Heart left ventricle (tissue), 16 donors: ENCODE measurements around the gene SSNA1. TPM values are rescaled to one million over a fixed set of nuclear protein-coding genes. Genes with fewer than 3 reads are reported as not detected.

Source experiments
- ATAC-seq, 4 donors: fragments of 200-7000 bp; cut with Tn5 transposase; one replicate each; pipeline ENCODE4 v1.9.1; 2020 to 2022; ENCODE audit warnings: moderate library complexity in 4 of 4, mild to moderate bottlenecking in 3 of 4, moderate number of reproducible peaks in 1 of 4
- DNase-seq, 5 donors: peaks; one replicate each; pipeline ENCODE4 v3.0.0-alpha.2; 2020
- H3K27ac ChIP-seq, 12 donors: fragments of 200-600 bp; sonication (generic) in 4 of 12; one replicate each; pipeline versions ENCODE4 v1.5.0 to v1.8.0; 2016 to 2022; ENCODE audit warnings: mild to moderate bottlenecking in 2 of 12
- H3K27me3 ChIP-seq, 9 donors: fragments of 200-600 bp; sonication (generic) in 2 of 9; one replicate each; pipeline versions ENCODE4 v1.5.1 to v1.8.0; 2016 to 2022; ENCODE audit warnings: mild to moderate bottlenecking in 3 of 9
- H3K36me3 ChIP-seq, 9 donors: fragments of 200-600 bp; sonication (generic) in 2 of 9; one replicate each; pipeline versions ENCODE4 v1.5.0 to v1.8.0; 2018 to 2022; ENCODE audit warnings: mild to moderate bottlenecking in 2 of 9
- H3K4me1 ChIP-seq, 12 donors: fragments of 200-600 bp; sonication (generic) in 4 of 12; one replicate each; pipeline versions ENCODE4 v1.5.0 to v1.8.0; 2016 to 2022; ENCODE audit warnings: mild to moderate bottlenecking in 3 of 12
- H3K4me3 ChIP-seq, 12 donors: fragments of 200-600 bp; sonication (generic) in 4 of 12; one replicate each; pipeline versions ENCODE4 v1.5.0 to v1.8.0; 2017 to 2022; ENCODE audit warnings: mild to moderate bottlenecking in 9 of 12, moderate library complexity in 4 of 12
- H3K9me3 ChIP-seq, 12 donors: fragments of 200-600 bp; sonication (generic) in 4 of 12; one replicate each; pipeline versions ENCODE4 v1.5.0 to v1.8.0; 2016 to 2022; ENCODE audit warnings: mild to moderate bottlenecking in 1 of 12
- POLR2A ChIP-seq, 2 donors: fragments of 450-650 bp; IDR thresholded peaks; one replicate each; pipeline ENCODE4 v1.6.1; 2017; ENCODE audit warnings: antibody characterized with exemption in 2 of 2, mild to moderate bottlenecking in 2 of 2, moderate library complexity in 2 of 2
- WGBS, 4 donors: extraction: QIAGEN DNeasy Blood & Tissue Kit in 2 of 4; methylation state at CpG; one replicate each; pipeline versions ENCODE4 v1.1.5 to v1.1.7; 2013 to 2018; 5-methylcytosine and 5-hydroxymethylcytosine counted together
- intact Hi-C, 10 donors: fragments of 100-400 bp; cut with DNase I; formaldehyde crosslinking; loops; one replicate each; pipeline versions ENCODE4 v1.11.1 to v1.14.2; 2022
- polyA plus RNA-seq, 2 donors: library from polyadenylated mRNA; stranded (reverse); fragments of 200-250 nt; gene quantifications; one replicate each; pipeline ENCODE4 v1.2.3, GENCODE V29; 2013
- total RNA-seq, 9 donors: library from RNA; depleted of rRNA in 2 of 9; stranded (reverse); fragments of >200 nt in 2 of 9; fragmentation: NEBNext Ultra II Directional in 3 of 9; extraction: Animal tissue kit (Norgen Biotek cat#: 25700) in 3 of 9; gene quantifications; one replicate each; pipeline versions ENCODE4 v1.1.0 to v1.2.4, GENCODE V29; 2016 to 2023
- TF ChIP-seq, protein P1 (sequence below), 12 donors: fragments of 200-600 bp; sonication (generic) in 4 of 12; IDR thresholded peaks; one replicate each; pipeline versions ENCODE4 v1.5.0 to v1.8.0; 2018 to 2022; ENCODE audit warnings: antibody characterized with exemption in 12 of 12, mild to moderate bottlenecking in 5 of 12
- donor health status: ischemic (EF 13 %, LVEDD 7.1; RV severe dilation, severe dysfunction).
- donor health status: healthy with polysubstance abuse.
- donor health status: DM: no; HTN: yes; CAD: no.
- donor health status: DM: no; HTN: no; CAD: no.
- donor health status: ischemic (EF 25% LVEDD 6.9; RV normal size, moderate dysfunction).
- donor health status: ischemic (EF 25% LVEDD 5.7; RV mildly dilated, moderate dysfunction).
- donor health status: healthy.
- donor health status: DM: yes; HTN: yes; CAD: no.
- donor health status: ischemic (EF 35%, LVEDD 5.7; RV mildly dilated, moderate dysfunction).
- donor health status: nonischemic (EF 11% LVEDD 7.7; RV severe dilation, severe dysfunction).
- donor health status: DM: yes; HTN: yes; CAD: no.
- donor health status: PGD.
- donor health status: ischemic (EF 29% LVEDD 5.4; RV normal size, mild dysfunction).
- donor health status: nonischemic (EF 23%, LVEDD 6.1; RV moderate dilation, normal function).

Gene SSNA1
- total and polyA plus RNA-seq, 11 donors = 46.0 to 161 (median 67.7) TPM

DNA sequence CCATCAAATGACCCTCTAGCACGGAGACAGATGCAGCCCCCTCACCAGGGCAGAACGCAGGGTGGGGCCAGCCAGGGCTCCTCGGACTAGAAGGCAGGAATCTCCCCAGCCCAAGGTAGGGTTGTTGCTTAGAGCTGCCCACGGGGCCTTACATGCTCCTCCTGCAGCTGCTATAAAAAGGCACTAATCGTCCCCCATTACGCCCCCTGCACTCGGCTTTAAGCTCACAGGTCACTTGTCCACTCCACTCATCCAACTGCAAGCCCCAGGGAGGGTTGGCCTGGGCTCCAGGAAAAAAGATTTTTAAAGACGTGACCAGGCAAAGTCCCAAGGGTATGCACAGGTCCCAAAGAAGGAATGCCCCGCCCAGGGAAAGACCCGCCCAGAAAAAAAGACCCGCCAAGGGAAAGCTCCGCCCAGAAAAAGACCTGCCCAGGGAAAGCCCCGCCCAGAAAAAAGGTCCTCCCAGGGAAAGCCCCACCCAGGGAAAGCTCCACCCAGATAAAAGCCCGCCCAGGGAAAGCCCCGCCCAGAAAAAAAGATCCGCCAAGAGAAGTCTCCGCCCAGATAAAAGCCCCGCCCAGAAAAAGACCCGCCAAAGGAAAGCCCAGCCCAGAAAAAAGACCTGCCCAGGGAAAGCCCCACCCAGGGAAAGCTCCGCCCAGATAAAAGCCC, 38.4 kb upstream of the SSNA1 start:
- H3K4me1 ChIP-seq = no peaks in the 10 kb centered on the region
- WGBS, 4 donors = 40 to 59% (median 57%) methylated on average over 17 to 20 of the region's 20 CpGs
- TF ChIP-seq POLR2A (IDR thresholded peaks at IDR 0.05) = no peak
- TF ChIP-seq, protein P1, sequence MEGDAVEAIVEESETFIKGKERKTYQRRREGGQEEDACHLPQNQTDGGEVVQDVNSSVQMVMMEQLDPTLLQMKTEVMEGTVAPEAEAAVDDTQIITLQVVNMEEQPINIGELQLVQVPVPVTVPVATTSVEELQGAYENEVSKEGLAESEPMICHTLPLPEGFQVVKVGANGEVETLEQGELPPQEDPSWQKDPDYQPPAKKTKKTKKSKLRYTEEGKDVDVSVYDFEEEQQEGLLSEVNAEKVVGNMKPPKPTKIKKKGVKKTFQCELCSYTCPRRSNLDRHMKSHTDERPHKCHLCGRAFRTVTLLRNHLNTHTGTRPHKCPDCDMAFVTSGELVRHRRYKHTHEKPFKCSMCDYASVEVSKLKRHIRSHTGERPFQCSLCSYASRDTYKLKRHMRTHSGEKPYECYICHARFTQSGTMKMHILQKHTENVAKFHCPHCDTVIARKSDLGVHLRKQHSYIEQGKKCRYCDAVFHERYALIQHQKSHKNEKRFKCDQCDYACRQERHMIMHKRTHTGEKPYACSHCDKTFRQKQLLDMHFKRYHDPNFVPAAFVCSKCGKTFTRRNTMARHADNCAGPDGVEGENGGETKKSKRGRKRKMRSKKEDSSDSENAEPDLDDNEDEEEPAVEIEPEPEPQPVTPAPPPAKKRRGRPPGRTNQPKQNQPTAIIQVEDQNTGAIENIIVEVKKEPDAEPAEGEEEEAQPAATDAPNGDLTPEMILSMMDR (IDR thresholded peaks at IDR 0.05) = no peak
- intact Hi-C loops = loop anchor here in 1 of 10 donors (10.0 kb wide), 1 partner anchor 355 kb away; no protein-coding TSS in a partner anchor
- no peak for ATAC-seq
- H3K9me3 ChIP-seq = no peaks in the 10 kb centered on the region
- H3K27me3 ChIP-seq = peaks cover 0 to 46% (median 11%) of the 10 kb centered on the region in 9 donors
- no peak overlapping the region for H3K27ac ChIP-seq
- H3K36me3 ChIP-seq = no peaks in the 10 kb centered on the region
- H3K4me3 ChIP-seq = no peak overlapping the region
- no peak for DNase-seq

DNA sequence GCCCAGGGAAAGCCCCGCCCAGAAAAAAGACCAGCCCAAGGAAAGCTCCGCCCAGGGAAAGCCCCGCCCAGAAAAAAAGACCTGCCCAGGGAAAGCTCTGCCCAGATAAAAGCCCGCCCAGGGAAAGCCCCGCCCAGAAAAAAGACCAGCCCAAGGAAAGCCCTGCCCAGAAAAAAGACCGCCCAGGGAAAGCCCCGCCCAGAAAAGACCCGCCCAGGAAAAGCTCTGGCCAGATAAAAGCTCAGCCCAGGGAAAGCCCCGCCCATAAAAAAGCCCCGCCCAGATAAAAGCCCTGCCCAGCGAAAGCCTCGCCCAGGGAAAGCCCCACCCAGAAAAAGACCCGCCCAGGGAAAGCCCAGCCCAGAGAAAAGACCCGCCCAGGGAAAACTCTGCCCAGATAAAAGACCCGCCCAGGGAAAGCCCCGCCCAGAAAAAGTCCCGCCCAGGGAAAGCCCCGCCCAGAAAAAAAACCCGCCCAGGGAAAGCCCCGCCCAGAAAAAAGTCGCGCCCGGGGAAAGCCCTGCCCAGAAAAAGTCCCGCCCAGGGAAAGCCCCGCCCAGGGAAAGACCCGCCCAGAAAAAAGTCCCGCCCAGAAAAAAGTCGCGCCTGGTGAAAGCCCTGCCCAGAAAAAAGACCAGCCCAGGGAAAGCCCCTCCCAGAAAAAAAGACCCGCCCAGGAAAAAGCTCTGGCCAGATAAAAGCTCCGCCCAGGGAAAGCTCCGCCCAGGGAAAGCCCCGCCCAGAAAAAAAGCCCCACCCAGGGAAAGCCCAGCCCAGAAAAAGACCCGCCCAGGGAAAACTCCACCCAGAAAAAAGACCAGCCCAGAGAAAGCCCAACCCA, 37.6 kb upstream of the SSNA1 start:
- H3K27me3 ChIP-seq = peaks cover under 1 to 49% (median 15%) of the 10 kb centered on the region in 9 donors

GRCh38 chr9:137152844-137153405, 35.6 kb upstream of the SSNA1 start:
- no peak for DNase-seq

More for the DNA sequence above, 37.6 kb upstream of the SSNA1 start:
- H3K27ac ChIP-seq = no peak overlapping the region
- intact Hi-C loops = no loop called here
- DNase-seq = no peak
- TF ChIP-seq, protein P1 (IDR thresholded peaks at IDR 0.05) = no peak
- TF ChIP-seq POLR2A (IDR thresholded peaks at IDR 0.05) = no peak
- ATAC-seq = peak in 2 of 4 donors; percentile 22 to 48
- WGBS, 4 donors = 19 to 43% (median 38%) methylated on average over 33 to 34 of the region's 34 CpGs
- no peak overlapping the region for H3K4me3 ChIP-seq
- no peaks in the 10 kb centered on the region for H3K36me3 ChIP-seq
- H3K4me1 ChIP-seq = no peaks in the 10 kb centered on the region
- H3K9me3 ChIP-seq = no peaks in the 10 kb centered on the region

More at GRCh38 chr9:137152844-137153405, 35.6 kb upstream of the SSNA1 start:
- ATAC-seq = no peak
- Histone ChIP-seq H3K36me3 (no peaks in the 10 kb centered on the region), H3K4me1 (peaks cover 0 to 10% (median 5%) of the 10 kb centered on the region in 12 donors), H3K27ac (no peak overlapping the region), H3K9me3 (no peaks in the 10 kb centered on the region), H3K4me3 (no peak overlapping the region), H3K27me3 (peaks cover 11 to 51% (median 28%) of the 10 kb centered on the region in 9 donors)
- intact Hi-C loops = no loop called here
- 90 to 94% (median 92%) methylated on average over 7 of the region's 7 CpGs for WGBS, 4 donors
- TF ChIP-seq POLR2A (IDR thresholded peaks at IDR 0.05) = no peak
- TF ChIP-seq, protein P1 (IDR thresholded peaks at IDR 0.05) = no peak
